Type B pancreatic cell (in vitro differentiated cells): ENCODE data around the gene PLAA. TPM values are rescaled to one million over a fixed set of nuclear protein-coding genes. Genes with fewer than 3 reads are reported as not detected.

Experiments used
- DNase-seq: peaks from one replicate; pipeline ENCODE4 v3.0.0; 2021; ENCODE audit warnings: mixed read lengths; ENCODE audit not compliant: unreplicated experiment; ENCODE audit errors: extremely low spot score
- H3K27ac Mint-ChIP-seq: 2 replicates; pipeline ENCODE4 v1.8.0; 2021; ENCODE audit warnings: mild to moderate bottlenecking, mixed read lengths
- H3K27me3 Mint-ChIP-seq: 2 replicates; pipeline ENCODE4 v1.8.0; 2021; ENCODE audit warnings: mixed read lengths
- H3K36me3 Mint-ChIP-seq: 2 replicates; pipeline ENCODE4 v1.8.0; 2021; ENCODE audit warnings: mixed read lengths
- H3K4me1 Mint-ChIP-seq: one replicate; pipeline ENCODE4 v1.8.0; 2021; ENCODE audit warnings: mixed read lengths; ENCODE audit not compliant: unreplicated experiment
- H3K4me3 Mint-ChIP-seq: 2 replicates; pipeline ENCODE4 v1.8.0; 2021; ENCODE audit warnings: mild to moderate bottlenecking, mixed read lengths
- H3K9me3 Mint-ChIP-seq: 2 replicates; pipeline ENCODE4 v1.8.0; 2021; ENCODE audit warnings: mixed read lengths
- long read RNA-seq: library from polyadenylated mRNA; unstranded; transcript quantifications from one replicate; pipeline ENCODE4 v2.0.0, GENCODE V29; 2020
- total RNA-seq: library from RNA; stranded (reverse); gene quantifications from 2 replicates; pipeline ENCODE4 v1.2.1, GENCODE V29; 2021; ENCODE audit warnings: low replicate concordance
- TF ChIP-seq, protein P1 (sequence below): fragments of 200-600 bp; sonication (generic); conservative IDR thresholded peaks from 2 replicates; pipeline ENCODE4 v1.5.0; 2021; ENCODE audit warnings: antibody characterized with exemption, mild to moderate bottlenecking

PLAA gene
- total RNA-seq, result 29.3 and 32.5 TPM in 2 replicates
- long read RNA-seq, full-length matches to known transcripts, result 103 of 176 reads
- long read RNA-seq, partial matches to known transcripts, result 23 of 176 reads
- long read RNA-seq, other reads (novel, unspliced or antisense), result 50 of 176 reads

- TF ChIP-seq, protein P1, sequence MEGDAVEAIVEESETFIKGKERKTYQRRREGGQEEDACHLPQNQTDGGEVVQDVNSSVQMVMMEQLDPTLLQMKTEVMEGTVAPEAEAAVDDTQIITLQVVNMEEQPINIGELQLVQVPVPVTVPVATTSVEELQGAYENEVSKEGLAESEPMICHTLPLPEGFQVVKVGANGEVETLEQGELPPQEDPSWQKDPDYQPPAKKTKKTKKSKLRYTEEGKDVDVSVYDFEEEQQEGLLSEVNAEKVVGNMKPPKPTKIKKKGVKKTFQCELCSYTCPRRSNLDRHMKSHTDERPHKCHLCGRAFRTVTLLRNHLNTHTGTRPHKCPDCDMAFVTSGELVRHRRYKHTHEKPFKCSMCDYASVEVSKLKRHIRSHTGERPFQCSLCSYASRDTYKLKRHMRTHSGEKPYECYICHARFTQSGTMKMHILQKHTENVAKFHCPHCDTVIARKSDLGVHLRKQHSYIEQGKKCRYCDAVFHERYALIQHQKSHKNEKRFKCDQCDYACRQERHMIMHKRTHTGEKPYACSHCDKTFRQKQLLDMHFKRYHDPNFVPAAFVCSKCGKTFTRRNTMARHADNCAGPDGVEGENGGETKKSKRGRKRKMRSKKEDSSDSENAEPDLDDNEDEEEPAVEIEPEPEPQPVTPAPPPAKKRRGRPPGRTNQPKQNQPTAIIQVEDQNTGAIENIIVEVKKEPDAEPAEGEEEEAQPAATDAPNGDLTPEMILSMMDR, result no peak
- Mint-ChIP-seq H3K4me1 (peaks cover 18% of the 10 kb centered on the region), H3K4me3 (peak within 1 kb of the TSS; percentile 98), H3K36me3 (peaks cover 9% of the 10 kb centered on the region), H3K27me3 (no peaks in the 10 kb centered on the region), H3K27ac (peak within 1 kb of the TSS; percentile 100), H3K9me3 (no peaks in the 10 kb centered on the region)
- DNase-seq, result peak; percentile 85
These were observed at the start of gene PLAA for GRCh38 chr9:26946753-26947727. TSS of gene PLAA (minus strand) at chr9:26947242. CDS start at chr9:26947045, 197 bp downstream.

DNA sequence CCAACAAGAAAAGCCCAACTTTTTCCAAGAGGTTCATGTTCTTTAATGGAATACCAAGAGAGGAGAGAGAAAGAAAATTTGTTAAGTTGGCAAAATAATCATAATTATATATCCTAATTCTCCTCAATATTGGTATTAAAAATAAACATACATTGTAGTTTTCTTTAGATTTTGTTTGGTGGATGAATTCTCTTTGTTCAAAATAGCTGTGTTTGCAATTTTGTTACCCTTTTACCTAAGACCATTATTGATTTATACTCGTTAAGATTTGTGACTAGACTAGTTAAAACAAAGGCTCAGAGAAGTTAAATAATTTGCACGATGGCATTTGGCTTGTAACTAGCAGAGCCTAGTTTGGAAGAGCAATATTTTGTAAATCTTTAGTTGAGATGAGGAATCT is 48.8 kb upstream of the PLAA start:
- no peak for DNase-seq
- Mint-ChIP-seq H3K9me3 (no peaks in the 10 kb centered on the region), H3K36me3 (no peaks in the 10 kb centered on the region), H3K27ac (no peak overlapping the region), H3K4me3 (no peak overlapping the region), H3K4me1 (no peaks in the 10 kb centered on the region), H3K27me3 (no peaks in the 10 kb centered on the region)
- TF ChIP-seq, protein P1, result no peak

DNA sequence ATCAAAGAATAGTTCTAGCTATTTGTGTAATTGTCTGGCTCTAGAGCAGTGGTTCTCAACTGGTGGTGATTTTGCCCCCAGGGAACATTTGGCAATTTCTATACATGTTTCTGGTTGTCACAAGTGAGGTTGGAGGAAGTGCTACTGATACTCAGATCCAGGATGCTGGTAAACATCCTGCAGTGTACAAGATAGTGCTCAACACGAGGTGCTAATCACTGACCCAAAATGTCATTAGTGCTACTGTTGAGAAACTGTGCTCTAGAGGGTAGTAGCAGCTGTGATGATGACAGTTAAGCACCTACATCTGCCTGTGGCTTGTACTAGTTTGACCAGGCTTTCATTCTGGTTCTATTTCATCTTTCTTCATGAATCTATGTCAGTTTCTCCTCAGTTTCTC is 36.3 kb upstream of the PLAA start:
- Mint-ChIP-seq H3K27ac (no peak overlapping the region), H3K9me3 (no peaks in the 10 kb centered on the region), H3K27me3 (no peaks in the 10 kb centered on the region), H3K36me3 (peaks cover 10% of the 10 kb centered on the region), H3K4me3 (no peak overlapping the region), H3K4me1 (no peaks in the 10 kb centered on the region)
- no peak for DNase-seq
- TF ChIP-seq, protein P1, result no peak

GRCh38 chr9:26975728-26976707 is 29.0 kb upstream of the PLAA start:
- TF ChIP-seq, protein P1, result peak; percentile 73
- peaks cover 6% of the 10 kb centered on the region for H3K9me3 Mint-ChIP-seq
- H3K27me3 Mint-ChIP-seq, result no peaks in the 10 kb centered on the region
- H3K27ac Mint-ChIP-seq, result peak overlapping the region; percentile 86
- no peak for DNase-seq
- H3K36me3 Mint-ChIP-seq, result peaks cover 35% of the 10 kb centered on the region
- peak overlapping the region; percentile 53 for H3K4me3 Mint-ChIP-seq
- peaks cover 14% of the 10 kb centered on the region for H3K4me1 Mint-ChIP-seq

GRCh38 chr9:26974927-26975326 is 27.9 kb upstream of the PLAA start:
- peaks cover 38% of the 10 kb centered on the region for H3K36me3 Mint-ChIP-seq
- DNase-seq, result no peak
- no peak overlapping the region for H3K27ac Mint-ChIP-seq
- H3K27me3 Mint-ChIP-seq, result no peaks in the 10 kb centered on the region
- H3K4me3 Mint-ChIP-seq, result no peak overlapping the region
- H3K4me1 Mint-ChIP-seq, result peaks cover 14% of the 10 kb centered on the region
- H3K9me3 Mint-ChIP-seq, result peaks cover 6% of the 10 kb centered on the region
- TF ChIP-seq, protein P1, result no peak
